ENCODE measurements around the gene UPF1.

Gene UPF1

GRCh38 chr19:18905058-18905456 lies 73.3 kb downstream of the UPF1 start:
- Histone ChIP-seq H3K9me3 (no peaks in the 10 kb centered on the region), H3K27ac (no peak overlapping the region), H3K36me3 (peaks cover 40 to 99% (median 81%) of the 10 kb centered on the region in 3 donors), H3K4me1 (no peaks in the 10 kb centered on the region), H3K4me3 (no peak overlapping the region), H3K27me3 (peaks cover 0 to 6% of the 10 kb centered on the region in 2 donors)
- intact Hi-C loops (cut with DNase I; ENCODE audit: low total_unique reads): no loop called here
- no peak for TF ChIP-seq CTCF (IDR thresholded peaks at IDR 0.05)
- DNase-seq: peak in 1 of 2 donors; percentile 63

- no peaks in the 10 kb centered on the region for H3K9me3 ChIP-seq
- intact Hi-C loops (cut with DNase I; ENCODE audit: low total_unique reads): no loop called here
- H3K4me3 ChIP-seq: no peak overlapping the region
- H3K4me1 ChIP-seq: no peaks in the 10 kb centered on the region
- no peak overlapping the region for H3K27ac ChIP-seq
- H3K27me3 ChIP-seq: peaks cover 0 to 4% of the 10 kb centered on the region in 2 donors
- H3K36me3 ChIP-seq: peaks cover 37 to 99% (median 74%) of the 10 kb centered on the region in 3 donors
- no peak for DNase-seq
- no peak for TF ChIP-seq CTCF (IDR thresholded peaks at IDR 0.05)
Measured at GRCh38 chr19:18905513-18906236, 73.9 kb downstream of the UPF1 start.

- intact Hi-C loops (cut with DNase I; ENCODE audit: low total_unique reads): no loop called here
- peaks cover 30 to 98% (median 67%) of the 10 kb centered on the region in 3 donors for H3K36me3 ChIP-seq
Measured at GRCh38 chr19:18906605-18907519, 75.1 kb downstream of the UPF1 start.

GRCh38 chr19:18908917-18909619 lies 77.3 kb downstream of the UPF1 start:
- no peaks in the 10 kb centered on the region for H3K9me3 ChIP-seq
- intact Hi-C loops (cut with DNase I; ENCODE audit: low total_unique reads): no loop called here
- H3K4me1 ChIP-seq: no peaks in the 10 kb centered on the region
- TF ChIP-seq CTCF (IDR thresholded peaks at IDR 0.05): no peak
- H3K27ac ChIP-seq: no peak overlapping the region
- H3K4me3 ChIP-seq: no peak overlapping the region
- H3K36me3 ChIP-seq: peaks cover 27 to 97% (median 74%) of the 10 kb centered on the region in 3 donors
- no peaks in the 10 kb centered on the region for H3K27me3 ChIP-seq
- DNase-seq: no peak

More at GRCh38 chr19:18906605-18907519, 75.1 kb downstream of the UPF1 start:
- Histone ChIP-seq H3K27ac (no peak overlapping the region), H3K4me3 (no peak overlapping the region), H3K9me3 (no peaks in the 10 kb centered on the region), H3K27me3 (no peaks in the 10 kb centered on the region), H3K4me1 (no peaks in the 10 kb centered on the region)
- TF ChIP-seq CTCF (IDR thresholded peaks at IDR 0.05): no peak
- DNase-seq: peak in 1 of 2 donors; percentile 63

GRCh38 chr19:18910010-18910409 lies 78.3 kb downstream of the UPF1 start:
- intact Hi-C loops (cut with DNase I; ENCODE audit: low total_unique reads): no loop called here
- Histone ChIP-seq H3K27me3 (no peaks in the 10 kb centered on the region), H3K27ac (no peak overlapping the region), H3K36me3 (peaks cover 20 to 97% (median 70%) of the 10 kb centered on the region in 3 donors), H3K4me3 (no peak overlapping the region), H3K4me1 (no peaks in the 10 kb centered on the region), H3K9me3 (no peaks in the 10 kb centered on the region)
- TF ChIP-seq CTCF (IDR thresholded peaks at IDR 0.05): no peak
- no peak for DNase-seq
